GM18519 (cell line): Measurements from ENCODE around the gene ZNF335.
"Not testable (repeated sequence)": the region's sequence is repeated elsewhere in the genome, so short reads cannot be mapped to it uniquely, and the experiment has no call there.

Experiments
- ATAC-seq: cut with Tn5 transposase; IDR thresholded peaks from one replicate; pipeline ENCODE4 v1.9.1; 2021; ENCODE audit warnings: mild to moderate bottlenecking, moderate library complexity; ENCODE audit not compliant: unreplicated experiment, low FRiP score

The ZNF335 gene

GRCh38 chr20:46001498-46001897 lies 29.5 kb upstream of the ZNF335 start:
- ATAC-seq: no peak

GRCh38 chr20:46000262-46000996 lies 28.4 kb upstream of the ZNF335 start:
- ATAC-seq: no peak

GRCh38 chr20:45999557-46000261 lies 27.7 kb upstream of the ZNF335 start:
- ATAC-seq: no peak

- no peak for ATAC-seq
These were observed 26.8 kb upstream of the ZNF335 start for GRCh38 chr20:45998761-45999160.

- ATAC-seq: no peak
These were observed 26.3 kb upstream of the ZNF335 start for GRCh38 chr20:45998337-45998736.

- ATAC-seq: no peak
These were observed 25.2 kb upstream of the ZNF335 start for GRCh38 chr20:45997187-45997586.

- ATAC-seq: not testable (repeated sequence)
These were observed 23.6 kb upstream of the ZNF335 start for GRCh38 chr20:45995495-45996097.

GRCh38 chr20:45994761-45995493 lies 22.9 kb upstream of the ZNF335 start:
- no peak for ATAC-seq

- no peak for ATAC-seq
These were observed 21.4 kb upstream of the ZNF335 start for GRCh38 chr20:45993197-45993951.

GRCh38 chr20:45991616-45992015 lies 19.6 kb upstream of the ZNF335 start:
- no peak for ATAC-seq

GRCh38 chr20:45988830-45989229 lies 16.8 kb upstream of the ZNF335 start:
- ATAC-seq: not testable (repeated sequence)

GRCh38 chr20:45987108-45987780 lies 15.2 kb upstream of the ZNF335 start:
- ATAC-seq: no peak

GRCh38 chr20:45985573-45985972 lies 13.6 kb upstream of the ZNF335 start:
- no peak for ATAC-seq

- no peak for ATAC-seq
These were observed 11.3 kb upstream of the ZNF335 start for GRCh38 chr20:45983279-45983743.

GRCh38 chr20:45981261-45981660 lies 9.3 kb upstream of the ZNF335 start:
- ATAC-seq: no peak

GRCh38 chr20:45976086-45976485 lies 4.1 kb upstream of the ZNF335 start:
- no peak for ATAC-seq

- no peak for ATAC-seq
These were observed 3.7 kb upstream of the ZNF335 start for GRCh38 chr20:45975686-45976085.

- ATAC-seq: no peak
These were observed 3.0 kb upstream of the ZNF335 start for GRCh38 chr20:45974896-45975565.
